SU-DHL-6 (cell line): ENCODE data around the gene LRPAP1.

Experiments used
- CTCF ChIP-seq: fragments of 200-600 bp; sonication (generic); IDR thresholded peaks from one replicate; pipeline ENCODE4 v1.5.1; 2017; ENCODE audit warnings: antibody characterized with exemption, mild to moderate bottlenecking, low read length, moderate library complexity; ENCODE audit not compliant: insufficient read depth, poor library complexity, severe bottlenecking
- EZH2phosphoT487 ChIP-seq: fragments of 200-600 bp; sonication (generic), shearing (Covaris generic); conservative IDR thresholded peaks from 2 replicates; pipeline ENCODE4 v1.6.1; 2018; ENCODE audit warnings: mild to moderate bottlenecking, antibody characterized with exemption, low read length, moderate library complexity, mixed read lengths

GRCh38 chr4:3518941-3519340 lies 13.3 kb downstream of the LRPAP1 start:
- TF ChIP-seq CTCF (no peak), EZH2phosphoT487 (no peak)
